Measurements from ENCODE around the gene ASB16.

Gene ASB16

DNA sequence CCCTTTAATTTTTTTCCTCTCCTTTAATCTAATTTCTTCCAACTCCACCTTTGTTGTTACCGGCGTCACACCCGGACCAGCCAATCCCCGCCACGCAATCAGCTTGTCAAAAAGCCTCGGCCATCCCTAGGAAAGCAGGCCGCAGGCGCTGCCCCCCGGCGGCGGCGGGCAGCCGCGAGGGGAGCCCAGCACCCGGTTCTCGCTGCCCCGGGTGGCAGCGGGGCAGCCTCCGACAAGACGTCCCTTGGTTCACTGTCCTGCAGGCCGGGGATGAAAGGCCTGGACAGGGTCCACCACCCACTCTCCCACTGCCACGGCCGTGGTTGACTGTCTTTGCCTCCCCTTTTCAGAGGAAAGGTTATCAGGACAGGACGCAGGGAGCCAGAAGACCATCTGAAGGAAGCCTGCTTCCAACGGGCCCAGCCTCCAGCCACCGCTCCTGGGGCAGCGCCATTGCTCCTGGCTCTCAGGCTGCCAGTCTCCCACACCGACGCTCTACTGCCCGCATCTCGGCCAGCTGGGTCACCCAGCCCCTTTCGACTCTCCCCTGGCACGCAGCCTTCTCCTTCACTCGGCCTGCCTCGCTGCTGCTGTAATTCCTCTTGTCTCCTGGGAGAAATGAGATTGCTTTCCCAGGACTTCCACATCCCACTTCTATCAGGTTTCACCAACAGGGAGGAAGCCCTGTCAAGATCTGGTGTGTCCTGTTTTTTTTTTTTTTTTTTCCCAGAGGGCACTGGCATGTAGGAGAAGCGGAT, 51.8 kb downstream of the ASB16 start:
- H3K4me3 Mint-ChIP-seq = peak overlapping the region; percentile 99
- ATAC-seq (replicated peaks) = no peak
- DNase-seq = no peak
- peak overlapping the region; percentile 94 to 97 for H3K27ac Mint-ChIP-seq
- H3K36me3 Mint-ChIP-seq (ENCODE audit: insufficient read depth) = peaks cover 30% of the 10 kb centered on the region
- no peaks in the 10 kb centered on the region for H3K27me3 Mint-ChIP-seq
- peaks cover 17 to 21% of the 10 kb centered on the region in 2 donors for H3K4me1 Mint-ChIP-seq (ENCODE audit: low read depth in 2 of 2)
- H3K9me3 Mint-ChIP-seq = no peaks in the 10 kb centered on the region

DNA sequence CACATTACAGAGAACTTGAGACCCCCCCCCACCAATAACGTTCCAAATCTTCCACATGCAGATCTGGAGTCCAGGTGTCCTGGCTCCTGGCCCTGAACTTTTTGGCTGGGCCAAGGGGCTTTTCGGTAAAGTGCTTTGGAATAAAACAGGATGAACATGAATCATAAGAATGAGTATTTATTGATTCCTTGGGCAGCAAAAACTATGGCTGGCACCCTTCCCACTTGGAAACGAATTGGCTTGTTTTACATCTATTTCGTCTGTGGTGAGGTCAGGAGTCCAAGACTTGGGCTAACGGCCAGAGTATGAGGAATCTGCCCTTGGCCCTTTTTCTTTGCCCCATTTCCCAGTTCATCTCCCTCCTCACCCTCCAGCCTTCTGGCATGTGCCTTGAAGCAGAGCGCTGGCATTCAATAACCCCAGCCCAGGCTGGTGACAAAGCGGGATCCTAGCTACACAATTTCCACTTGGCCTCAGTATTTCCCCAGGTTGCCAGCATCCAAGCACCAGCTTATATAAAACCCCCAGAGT, 53.1 kb downstream of the ASB16 start:
- peaks cover 11 to 16% of the 10 kb centered on the region in 2 donors for H3K4me1 Mint-ChIP-seq (ENCODE audit: low read depth in 2 of 2)
- H3K27me3 Mint-ChIP-seq = no peaks in the 10 kb centered on the region
- H3K36me3 Mint-ChIP-seq (ENCODE audit: insufficient read depth) = peaks cover 28% of the 10 kb centered on the region
- DNase-seq (no peak), ATAC-seq (replicated peaks) (no peak)
- H3K9me3 Mint-ChIP-seq = no peaks in the 10 kb centered on the region
- H3K27ac Mint-ChIP-seq = no peak overlapping the region
- no peak overlapping the region for H3K4me3 Mint-ChIP-seq

Data from effector memory CD8-positive, alpha-beta T cell (primary cell).